ENCODE results near the gene LRRC74B.
"Not testable (repeated sequence)": the region's sequence is repeated elsewhere in the genome, so short reads cannot be mapped to it uniquely, and the experiment has no call there.

- TF ChIP-seq, protein P1, sequence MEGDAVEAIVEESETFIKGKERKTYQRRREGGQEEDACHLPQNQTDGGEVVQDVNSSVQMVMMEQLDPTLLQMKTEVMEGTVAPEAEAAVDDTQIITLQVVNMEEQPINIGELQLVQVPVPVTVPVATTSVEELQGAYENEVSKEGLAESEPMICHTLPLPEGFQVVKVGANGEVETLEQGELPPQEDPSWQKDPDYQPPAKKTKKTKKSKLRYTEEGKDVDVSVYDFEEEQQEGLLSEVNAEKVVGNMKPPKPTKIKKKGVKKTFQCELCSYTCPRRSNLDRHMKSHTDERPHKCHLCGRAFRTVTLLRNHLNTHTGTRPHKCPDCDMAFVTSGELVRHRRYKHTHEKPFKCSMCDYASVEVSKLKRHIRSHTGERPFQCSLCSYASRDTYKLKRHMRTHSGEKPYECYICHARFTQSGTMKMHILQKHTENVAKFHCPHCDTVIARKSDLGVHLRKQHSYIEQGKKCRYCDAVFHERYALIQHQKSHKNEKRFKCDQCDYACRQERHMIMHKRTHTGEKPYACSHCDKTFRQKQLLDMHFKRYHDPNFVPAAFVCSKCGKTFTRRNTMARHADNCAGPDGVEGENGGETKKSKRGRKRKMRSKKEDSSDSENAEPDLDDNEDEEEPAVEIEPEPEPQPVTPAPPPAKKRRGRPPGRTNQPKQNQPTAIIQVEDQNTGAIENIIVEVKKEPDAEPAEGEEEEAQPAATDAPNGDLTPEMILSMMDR (IDR thresholded peaks at IDR 0.05): not testable (repeated sequence)
- TF ChIP-seq POLR2A (IDR thresholded peaks at IDR 0.05): not testable (repeated sequence)
These were observed 47.9 kb downstream of the LRRC74B start for GRCh38 chr22:21093555-21094137.
